Heart right ventricle (tissue), 16 donors: ENCODE data around the gene UFSP1. TPM values are rescaled to one million over a fixed set of nuclear protein-coding genes. Genes with fewer than 3 reads are reported as not detected.

ENCODE experiments used
- ATAC-seq, 8 donors: fragments of 200-7000 bp; cut with Tn5 transposase; one replicate each; pipeline ENCODE4 v1.9.1; 2020; ENCODE audit warnings: mild to moderate bottlenecking in 8 of 8, moderate library complexity in 8 of 8, moderate number of reproducible peaks in 1 of 8
- DNase-seq, 2 donors: peaks; one replicate each; pipeline ENCODE4 v3.0.0-alpha.2; 2020
- H3K27ac ChIP-seq, 10 donors: fragments of 200-600 bp; sonication (generic) in 2 of 10; one replicate each; pipeline versions ENCODE4 v1.5.0 to v1.8.0; 2020 to 2022; ENCODE audit warnings: mild to moderate bottlenecking in 3 of 10
- H3K27me3 ChIP-seq, 7 donors: fragments of 200-600 bp; one replicate each; pipeline ENCODE4 v1.8.0; 2021 to 2022; ENCODE audit warnings: mild to moderate bottlenecking in 2 of 7
- H3K36me3 ChIP-seq, 9 donors: fragments of 200-600 bp; sonication (generic) in 1 of 9; one replicate each; pipeline versions ENCODE4 v1.5.0 to v1.8.0; 2020 to 2022; ENCODE audit warnings: mild to moderate bottlenecking in 2 of 9
- H3K4me1 ChIP-seq, 9 donors: fragments of 200-600 bp; sonication (generic) in 1 of 9; one replicate each; pipeline versions ENCODE4 v1.5.0 to v1.8.0; 2020 to 2022; ENCODE audit warnings: mild to moderate bottlenecking in 4 of 9
- H3K4me3 ChIP-seq, 10 donors: fragments of 200-600 bp; sonication (generic) in 2 of 10; one replicate each; pipeline versions ENCODE4 v1.5.0 to v1.8.0; 2020 to 2022; ENCODE audit warnings: mild to moderate bottlenecking in 7 of 10, moderate library complexity in 2 of 10
- H3K9me3 ChIP-seq, 11 donors: fragments of 200-600 bp in 10 of 11; sonication (generic) in 2 of 11; one replicate each; pipeline versions ENCODE4 v1.5.0 to v1.8.0; 2013 to 2022; ENCODE audit warnings: mild to moderate bottlenecking in 2 of 11, control low read depth in 1 of 11, moderate library complexity in 1 of 11
- CTCF ChIP-seq, 9 donors: fragments of 200-600 bp; sonication (generic) in 2 of 9; IDR thresholded peaks; one replicate each; pipeline versions ENCODE4 v1.5.0 to v1.8.0; 2021 to 2022; ENCODE audit warnings: antibody characterized with exemption in 9 of 9, mild to moderate bottlenecking in 5 of 9, moderate library complexity in 1 of 9
- WGBS, 2 donors: extraction: QIAGEN DNeasy Blood & Tissue Kit; methylation state at CpG; one replicate each; pipeline ENCODE4 v1.1.7; 2013; ENCODE audit warnings: inconsistent platforms in 1 of 2; 5-methylcytosine and 5-hydroxymethylcytosine counted together
- intact Hi-C, 10 donors: fragments of 100-400 bp; cut with DNase I; formaldehyde crosslinking; loops; one replicate each; pipeline versions ENCODE4 v1.11.1 to v1.14.2; 2022
- polyA plus RNA-seq, 2 donors: library from polyadenylated mRNA; stranded (reverse); fragments of 200-250 nt; gene quantifications; one replicate each; pipeline ENCODE4 v1.2.3, GENCODE V29; 2013
- total RNA-seq, 10 donors: library from RNA; stranded (reverse); fragmentation: NEBNext Ultra II Directional in 3 of 10; extraction: Animal tissue kit (Norgen Biotek cat#: 25700) in 3 of 10; gene quantifications; one replicate each; pipeline versions ENCODE4 v1.2.1 to v1.2.4, GENCODE V29; 2021 to 2023
- donor health status: Arrhythmogenic right ventricular cardiomyopathy.
- donor health status: ischemic (EF 13 %, LVEDD 7.1; RV severe dilation, severe dysfunction).
- donor health status: healthy with polysubstance abuse.
- donor health status: DM: no; HTN: yes; CAD: no.
- donor health status: DM: no; HTN: no; CAD: no.
- donor health status: ischemic (EF 25% LVEDD 6.9; RV normal size, moderate dysfunction).
- donor health status: ischemic (EF 25% LVEDD 5.7; RV mildly dilated, moderate dysfunction).
- donor health status: healthy.
- donor health status: DM: yes; HTN: yes; CAD: no.
- donor health status: Ischemic cardiomyopathy.
- donor health status: ischemic (EF 35%, LVEDD 5.7; RV mildly dilated, moderate dysfunction).
- donor health status: nonischemic (EF 11% LVEDD 7.7; RV severe dilation, severe dysfunction).
- donor health status: DM: yes; HTN: yes; CAD: no.
- donor health status: PGD.
- donor health status: ischemic (EF 29% LVEDD 5.4; RV normal size, mild dysfunction).
- donor health status: nonischemic (EF 23%, LVEDD 6.1; RV moderate dilation, normal function).

UFSP1 gene
- total and polyA plus RNA-seq, 12 donors, result 0.99 to 3.4 (median 1.9) TPM

DNA sequence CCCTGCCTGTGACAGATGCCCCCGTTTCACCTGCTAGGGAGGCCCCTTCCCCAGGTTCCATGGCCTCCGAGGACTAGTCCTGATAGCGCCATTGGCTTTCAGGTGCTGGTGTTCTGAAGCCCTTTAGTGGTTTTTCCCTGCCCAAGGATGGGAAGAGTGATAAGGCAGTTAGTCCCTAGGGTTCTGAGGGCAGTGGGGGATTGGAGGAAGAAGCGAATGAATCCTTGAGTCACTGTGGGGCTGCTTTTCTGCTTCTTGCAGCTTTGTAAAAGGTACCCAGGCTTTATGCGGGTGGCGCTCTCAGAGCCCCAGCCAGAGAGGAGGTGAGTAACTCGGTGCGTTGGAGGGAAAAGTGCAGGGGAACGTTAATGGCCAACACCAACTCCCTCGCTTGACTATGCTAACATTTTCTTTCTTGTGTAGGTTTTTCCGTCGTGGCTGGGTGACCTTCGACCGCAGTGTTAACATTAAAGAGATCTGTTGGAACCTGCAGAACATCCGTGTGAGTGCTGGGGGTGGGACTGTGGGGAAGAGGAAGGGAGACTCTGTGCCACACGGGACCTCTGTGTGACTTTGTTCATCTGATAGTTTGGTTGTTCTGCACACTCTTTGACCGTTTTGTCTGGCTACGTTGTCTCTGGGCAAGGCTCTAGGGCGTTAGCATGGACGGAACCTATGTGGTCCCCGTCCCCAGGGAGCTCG lies 3.9 kb downstream of the UFSP1 start:
- Histone ChIP-seq H3K9me3 (no peaks in the 10 kb centered on the region), H3K4me1 (peaks cover 11 to 36% (median 24%) of the 10 kb centered on the region in 9 donors), H3K27ac (peak overlapping the region in 1 of 10 donors; percentile 40), H3K36me3 (peaks cover 6 to 82% (median 67%) of the 10 kb centered on the region in 9 donors), H3K27me3 (peaks cover 0 to 1% (median 0%) of the 10 kb centered on the region in 7 donors), H3K4me3 (no peak overlapping the region)
- DNase-seq (no peak), ATAC-seq (no peak)
- WGBS, 2 donors, result 88 to 91% methylated on average over 22 of the region's 22 CpGs
- intact Hi-C loops, result no loop called here
- TF ChIP-seq CTCF (IDR thresholded peaks at IDR 0.05), result no peak

DNA sequence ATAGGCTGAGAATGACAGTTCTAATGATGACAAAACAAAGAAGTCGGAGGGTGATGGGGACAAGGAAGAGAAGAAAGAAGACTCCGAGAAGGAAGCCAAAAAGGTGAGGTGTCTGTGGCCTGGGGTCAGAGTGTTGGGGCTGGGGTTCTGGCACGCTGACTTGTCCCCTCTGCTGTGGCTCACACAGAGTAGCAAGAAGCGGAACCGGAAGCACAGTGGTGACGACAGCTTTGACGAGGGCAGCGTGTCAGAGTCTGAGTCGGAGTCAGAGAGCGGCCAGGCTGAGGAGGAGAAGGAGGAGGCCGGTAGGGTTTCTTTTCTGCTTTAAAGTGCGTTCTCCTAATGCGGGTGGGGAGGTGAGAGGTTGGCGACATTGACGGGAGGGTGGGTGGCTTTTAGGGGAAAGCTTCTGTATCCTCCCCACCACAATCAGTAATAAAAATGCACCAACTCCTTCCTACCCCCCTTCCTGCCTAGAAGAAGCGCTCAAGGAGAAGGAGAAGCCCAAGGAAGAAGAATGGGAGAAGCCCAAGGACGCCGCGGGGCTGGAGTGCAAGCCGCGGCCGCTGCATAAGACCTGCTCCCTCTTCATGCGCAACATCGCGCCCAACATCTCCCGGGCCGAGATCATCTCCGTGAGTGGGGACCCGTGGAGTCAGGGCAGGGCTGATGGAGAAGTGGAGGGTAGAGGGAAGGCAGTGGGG lies 4.6 kb downstream of the UFSP1 start:
- WGBS, 2 donors, result 82 to 86% methylated on average over 29 of the region's 29 CpGs
- Histone ChIP-seq H3K4me3 (no peak overlapping the region), H3K9me3 (no peaks in the 10 kb centered on the region), H3K27me3 (no peaks in the 10 kb centered on the region), H3K4me1 (peaks cover 10 to 34% (median 22%) of the 10 kb centered on the region in 9 donors), H3K27ac (peak overlapping the region in 1 of 10 donors; percentile 40), H3K36me3 (peaks cover 6 to 89% (median 67%) of the 10 kb centered on the region in 9 donors)
- no peak for TF ChIP-seq CTCF (IDR thresholded peaks at IDR 0.05)
- ATAC-seq (no peak), DNase-seq (no peak)
- intact Hi-C loops, result no loop called here

DNA sequence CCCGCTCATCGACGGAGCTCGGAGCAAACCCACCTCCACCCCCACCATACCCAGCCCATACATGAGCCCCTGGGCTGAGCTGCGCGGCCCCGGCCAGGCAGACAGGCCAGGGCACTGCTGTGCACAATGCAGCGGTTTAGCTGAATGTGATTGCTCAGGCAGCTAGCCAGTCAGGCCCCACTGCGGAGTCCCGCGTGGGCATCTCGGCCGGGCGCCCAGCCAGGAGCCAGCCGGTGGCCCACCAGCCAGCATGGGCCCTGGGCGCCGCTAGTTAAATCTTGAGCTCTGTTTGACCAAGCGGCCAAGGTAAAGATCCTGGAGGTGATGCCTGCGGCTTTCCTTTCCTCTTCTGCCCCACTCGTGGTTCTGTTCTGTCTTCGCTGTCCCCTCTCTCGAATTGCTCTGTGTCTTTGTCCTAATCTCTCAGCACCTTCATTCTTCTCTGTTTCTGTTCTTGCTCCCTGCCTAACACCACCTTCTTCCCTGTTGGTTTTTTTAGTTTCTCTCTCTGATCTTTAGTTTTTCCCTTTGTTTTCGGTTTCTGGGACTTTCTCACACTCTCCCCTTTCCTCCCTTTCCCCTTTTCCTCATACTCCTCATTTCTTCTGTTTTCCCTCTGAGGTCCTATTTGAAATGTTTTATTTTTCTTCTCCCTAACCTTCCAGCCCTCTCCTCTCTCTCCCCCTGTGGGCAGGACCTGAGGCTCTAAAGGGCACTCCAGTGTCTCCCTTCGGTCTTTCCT lies 6.6 kb downstream of the UFSP1 start:
- H3K27ac ChIP-seq, result no peak overlapping the region
- H3K9me3 ChIP-seq, result no peaks in the 10 kb centered on the region
- intact Hi-C loops, result no loop called here
- ATAC-seq (no peak), DNase-seq (no peak)
- peaks cover 0 to 38% (median 26%) of the 10 kb centered on the region in 9 donors for H3K4me1 ChIP-seq
- 90 to 92% methylated on average over 24 of the region's 24 CpGs for WGBS, 2 donors
- H3K4me3 ChIP-seq, result no peak overlapping the region
- H3K36me3 ChIP-seq, result peaks cover 6 to 99% (median 67%) of the 10 kb centered on the region in 9 donors
- H3K27me3 ChIP-seq, result no peaks in the 10 kb centered on the region
- TF ChIP-seq CTCF (IDR thresholded peaks at IDR 0.05), result no peak

- H3K9me3 ChIP-seq, result no peaks in the 10 kb centered on the region
- ATAC-seq (no peak), DNase-seq (no peak)
- no peaks in the 10 kb centered on the region for H3K27me3 ChIP-seq
- H3K27ac ChIP-seq, result no peak overlapping the region
- H3K4me3 ChIP-seq, result no peak overlapping the region
- intact Hi-C loops, result no loop called here
- H3K36me3 ChIP-seq, result peaks cover 6 to 99% (median 60%) of the 10 kb centered on the region in 9 donors
- peaks cover 0 to 37% (median 26%) of the 10 kb centered on the region in 9 donors for H3K4me1 ChIP-seq
- 88 to 92% methylated on average over 9 of the region's 9 CpGs for WGBS, 2 donors
- TF ChIP-seq CTCF (IDR thresholded peaks at IDR 0.05), result no peak
These were observed 7.3 kb downstream of the UFSP1 start for GRCh38 chr7:100882201-100882600.
